ENCODE data around the gene BEND5.

BEND5 gene

DNA sequence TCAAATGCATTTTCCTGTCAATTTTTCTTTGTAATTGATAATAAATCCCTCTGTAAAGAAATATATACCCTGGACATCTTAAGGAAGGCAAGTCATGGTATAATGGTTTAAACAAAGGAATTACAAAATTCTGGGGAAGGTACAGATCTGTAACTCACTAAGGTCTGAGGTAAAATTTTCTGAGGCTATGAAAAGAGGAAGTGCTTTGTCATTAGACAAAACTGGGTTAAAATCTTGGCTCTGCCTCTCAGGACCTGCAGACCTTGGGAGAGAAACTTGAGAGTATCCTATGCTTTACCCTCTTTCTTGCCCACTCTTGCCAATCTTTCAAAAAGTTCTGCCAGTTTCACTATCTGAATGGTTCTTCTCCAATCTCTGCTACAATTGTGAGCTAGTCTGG, 26.8 kb upstream of the BEND5 start:
- no peak overlapping the region for H3K27ac ChIP-seq
- TF ChIP-seq, protein P1, sequence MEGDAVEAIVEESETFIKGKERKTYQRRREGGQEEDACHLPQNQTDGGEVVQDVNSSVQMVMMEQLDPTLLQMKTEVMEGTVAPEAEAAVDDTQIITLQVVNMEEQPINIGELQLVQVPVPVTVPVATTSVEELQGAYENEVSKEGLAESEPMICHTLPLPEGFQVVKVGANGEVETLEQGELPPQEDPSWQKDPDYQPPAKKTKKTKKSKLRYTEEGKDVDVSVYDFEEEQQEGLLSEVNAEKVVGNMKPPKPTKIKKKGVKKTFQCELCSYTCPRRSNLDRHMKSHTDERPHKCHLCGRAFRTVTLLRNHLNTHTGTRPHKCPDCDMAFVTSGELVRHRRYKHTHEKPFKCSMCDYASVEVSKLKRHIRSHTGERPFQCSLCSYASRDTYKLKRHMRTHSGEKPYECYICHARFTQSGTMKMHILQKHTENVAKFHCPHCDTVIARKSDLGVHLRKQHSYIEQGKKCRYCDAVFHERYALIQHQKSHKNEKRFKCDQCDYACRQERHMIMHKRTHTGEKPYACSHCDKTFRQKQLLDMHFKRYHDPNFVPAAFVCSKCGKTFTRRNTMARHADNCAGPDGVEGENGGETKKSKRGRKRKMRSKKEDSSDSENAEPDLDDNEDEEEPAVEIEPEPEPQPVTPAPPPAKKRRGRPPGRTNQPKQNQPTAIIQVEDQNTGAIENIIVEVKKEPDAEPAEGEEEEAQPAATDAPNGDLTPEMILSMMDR (conservative IDR thresholded peaks at IDR 0.05), result no peak

DNA sequence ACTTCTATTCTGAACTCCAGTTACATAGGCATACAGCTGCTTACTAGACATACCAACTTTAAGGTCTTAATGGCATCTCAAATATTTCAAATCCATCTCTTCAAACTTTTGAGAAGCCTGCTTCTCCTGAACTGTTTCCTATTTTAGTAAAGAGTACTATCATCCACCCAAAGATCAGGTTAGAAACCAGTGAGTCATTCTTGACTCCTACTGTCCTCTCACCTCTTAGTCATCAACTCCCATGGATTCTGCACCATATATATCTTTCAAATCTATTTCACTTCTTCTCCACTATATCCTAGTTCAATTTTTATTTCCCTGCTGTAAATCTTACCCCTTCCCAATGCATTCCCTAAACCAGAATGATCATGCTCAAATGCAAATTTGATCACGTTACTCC, 18.1 kb upstream of the BEND5 start:
- TF ChIP-seq, protein P1 (conservative IDR thresholded peaks at IDR 0.05), result no peak

DNA sequence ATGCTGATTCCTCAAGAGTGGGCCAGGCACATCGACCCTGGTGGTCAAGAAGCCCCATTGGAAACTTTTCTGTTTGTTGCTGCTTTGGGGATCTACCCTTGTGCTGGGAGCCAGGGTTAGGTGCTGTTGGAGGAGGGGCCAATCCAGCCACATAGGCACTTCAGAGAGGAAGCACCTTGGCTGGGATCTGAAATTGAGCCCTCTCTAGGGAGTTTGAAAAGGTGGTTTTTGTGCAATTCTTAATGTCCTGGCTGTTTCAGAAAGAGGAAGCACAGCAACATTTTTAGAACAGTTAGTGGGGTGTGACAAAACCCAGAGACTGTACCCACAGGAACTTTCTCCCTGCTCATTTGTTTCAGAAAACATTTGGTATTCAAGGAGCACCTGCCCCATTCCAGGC, 17.2 kb upstream of the BEND5 start:
- TF ChIP-seq, protein P1 (conservative IDR thresholded peaks at IDR 0.05), result no peak

More for the DNA sequence above, 18.1 kb upstream of the BEND5 start:
- H3K27ac ChIP-seq, result no peak overlapping the region

DNA sequence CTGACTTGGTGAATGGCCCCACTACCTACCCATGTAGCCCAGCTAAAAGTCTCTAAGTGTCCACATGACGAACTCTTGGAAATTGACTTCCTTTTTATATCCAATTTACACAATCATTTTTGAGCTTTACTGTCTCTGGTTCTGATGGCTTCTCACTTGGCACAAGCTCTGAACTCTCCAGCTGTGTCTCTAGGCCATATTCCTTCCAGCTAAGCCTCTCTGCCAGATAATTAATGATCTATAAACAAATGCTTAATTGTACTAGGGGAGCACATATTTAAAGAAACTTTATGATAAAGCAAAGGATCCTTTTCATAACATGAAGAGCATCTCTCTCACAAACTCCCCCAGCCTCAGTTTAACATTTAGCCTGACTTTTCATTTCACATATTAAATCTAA, 16.3 kb upstream of the BEND5 start:
- no peak overlapping the region; the same call in 1 of the 2 replicates for H3K27ac ChIP-seq
- TF ChIP-seq, protein P1 (conservative IDR thresholded peaks at IDR 0.05), result no peak

More for the DNA sequence above, 17.2 kb upstream of the BEND5 start:
- no peak overlapping the region for H3K27ac ChIP-seq

DNA sequence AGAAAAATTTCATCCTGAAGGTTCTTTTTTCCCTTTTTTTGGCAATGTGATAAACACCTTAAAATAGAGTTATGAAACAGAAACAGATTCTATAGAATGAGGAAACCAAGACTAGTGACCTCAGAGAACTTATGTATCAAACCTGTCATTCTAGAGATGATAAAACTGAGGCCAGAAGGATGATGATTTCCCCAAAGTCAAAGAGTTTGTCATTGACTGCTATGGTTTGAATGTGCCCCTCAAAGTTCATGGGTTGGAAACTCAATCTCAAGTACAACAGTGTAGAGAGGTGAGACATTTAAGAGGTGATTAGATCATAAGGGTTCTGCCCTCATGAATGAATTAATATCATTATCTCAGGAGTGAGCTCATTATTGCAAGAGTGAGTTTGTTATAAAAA, 13.7 kb upstream of the BEND5 start:
- H3K27ac ChIP-seq, result peak overlapping the region; percentile 50; the same call in 1 of the 2 replicates
- TF ChIP-seq, protein P1 (conservative IDR thresholded peaks at IDR 0.05), result no peak

DNA sequence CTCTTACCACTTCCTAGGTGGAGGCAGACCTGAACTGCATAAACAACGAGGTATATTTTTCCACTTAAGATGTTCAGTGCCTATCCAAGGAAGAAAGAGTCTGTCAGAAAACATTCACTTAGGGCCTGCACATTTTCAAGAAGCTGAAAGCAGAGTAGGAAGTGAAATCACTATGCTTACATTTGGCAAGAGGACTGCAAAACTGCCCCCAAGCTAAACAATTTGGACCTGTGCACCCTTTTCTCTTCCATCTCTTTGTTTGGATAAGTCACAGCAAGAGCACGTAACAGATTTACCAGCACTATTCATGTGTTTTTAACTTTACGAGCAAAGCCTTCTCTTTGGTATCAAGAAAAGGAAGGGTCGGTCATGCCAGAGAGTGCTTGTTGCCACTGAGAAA, 13.2 kb upstream of the BEND5 start:
- H3K27ac ChIP-seq, result peak overlapping the region; percentile 50
- TF ChIP-seq, protein P1 (conservative IDR thresholded peaks at IDR 0.05), result no peak

DNA sequence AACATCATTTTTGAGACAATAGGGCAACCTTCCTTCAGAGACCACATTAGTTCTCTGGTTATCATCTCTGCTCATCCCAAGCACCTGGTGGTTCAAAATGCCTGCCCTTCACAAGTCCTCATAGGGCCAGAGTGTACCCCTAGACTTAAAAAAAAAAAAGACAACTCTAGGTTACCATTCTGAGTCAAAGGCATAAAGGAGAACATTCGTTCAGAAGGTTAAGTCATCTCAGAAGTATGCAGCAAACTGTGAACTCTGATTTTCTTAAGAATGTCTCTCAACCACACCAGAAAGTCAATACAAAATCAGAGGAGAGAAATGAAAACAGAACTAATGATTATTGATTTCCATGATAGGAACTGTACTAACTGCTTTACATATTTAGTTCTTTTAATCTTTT, 9.2 kb upstream of the BEND5 start:
- TF ChIP-seq, protein P1 (conservative IDR thresholded peaks at IDR 0.05), result no peak
- no peak overlapping the region for H3K27ac ChIP-seq
